BLaER1 (cell line): ENCODE measurements around the gene ZFC3H1.

Experiments
- H3K27ac ChIP-seq: shearing (Covaris generic); formaldehyde crosslinking; 2 replicates; pipeline ENCODE4 v1.8.1; 2022
- H3K27me3 ChIP-seq: shearing (Covaris generic); formaldehyde crosslinking; 2 replicates; pipeline ENCODE4 v1.8.1; 2022
- H3K36me3 ChIP-seq: shearing (Covaris generic); formaldehyde crosslinking; 2 replicates; pipeline ENCODE4 v1.8.1; 2022
- H3K4me1 ChIP-seq: shearing (Covaris generic); formaldehyde crosslinking; 2 replicates; pipeline ENCODE4 v1.8.1; 2022
- H3K4me2 ChIP-seq: shearing (Covaris generic); formaldehyde crosslinking; 2 replicates; pipeline ENCODE4 v1.8.1; 2022
- H3K4me3 ChIP-seq: shearing (Covaris generic); formaldehyde crosslinking; 2 replicates; pipeline ENCODE4 v1.8.1; 2022
- H3K9ac ChIP-seq: shearing (Covaris generic); formaldehyde crosslinking; 2 replicates; pipeline ENCODE4 v1.8.1; 2022
- H3K9me3 ChIP-seq: shearing (Covaris generic); formaldehyde crosslinking; 2 replicates; pipeline ENCODE4 v1.8.1; 2022
- H4K20me1 ChIP-seq: shearing (Covaris generic); formaldehyde crosslinking; 2 replicates; pipeline ENCODE4 v1.8.1; 2022
- Cebpa-rat ChIP-seq: shearing (Covaris generic); IDR thresholded peaks from 2 replicates; pipeline ENCODE4 v1.8.1; 2022

Gene ZFC3H1

DNA sequence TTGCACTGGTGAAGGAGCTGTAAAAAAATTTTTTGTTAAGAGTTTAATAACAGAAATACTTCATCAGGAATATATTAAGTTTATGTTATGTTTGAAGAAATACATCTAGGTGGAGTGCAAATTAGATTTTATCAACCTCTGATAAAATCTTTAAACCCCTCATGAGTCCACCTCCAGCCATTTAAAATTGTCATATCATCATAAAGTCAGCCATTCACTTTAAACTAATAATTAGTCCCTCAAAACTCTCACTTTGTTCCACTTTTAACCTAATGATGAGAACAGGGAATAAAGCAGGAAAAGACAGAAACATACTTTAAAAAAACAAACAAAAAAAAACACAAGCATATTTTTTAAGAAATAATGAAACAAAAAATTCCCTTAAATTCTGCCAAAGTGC lies 25.1 kb downstream of the ZFC3H1 start:
- Histone ChIP-seq H3K36me3 (peaks cover 91% of the 10 kb centered on the region), H3K9ac (no peak overlapping the region), H3K4me3 (no peak overlapping the region), H4K20me1 (peaks cover 47% of the 10 kb centered on the region), H3K4me1 (no peaks in the 10 kb centered on the region), H3K9me3 (no peaks in the 10 kb centered on the region), H3K27ac (no peak overlapping the region), H3K4me2 (no peak overlapping the region), H3K27me3 (no peaks in the 10 kb centered on the region)
- TF ChIP-seq Cebpa-rat: no peak

DNA sequence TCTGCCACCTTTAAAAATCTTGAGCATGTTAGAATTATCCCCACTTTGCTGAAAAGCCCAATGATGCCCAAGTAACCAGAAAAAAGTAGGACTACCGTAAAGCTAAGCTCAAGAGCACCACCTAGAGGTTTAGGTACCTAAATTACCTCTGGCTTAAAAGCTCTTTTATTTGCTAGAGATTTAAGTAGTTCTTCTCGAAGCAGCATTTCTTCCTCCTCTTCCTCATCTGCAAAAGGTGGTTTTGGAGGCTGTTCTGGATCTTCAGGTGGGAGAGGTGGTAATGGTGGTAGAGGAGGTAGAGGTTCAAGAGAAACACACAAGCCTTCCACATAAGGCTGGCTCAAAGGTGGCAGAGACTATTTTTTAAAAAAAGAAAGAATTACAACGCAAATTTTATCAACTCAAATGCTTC lies 26.9 kb downstream of the ZFC3H1 start:
- H3K4me2 ChIP-seq: no peak overlapping the region
- peaks cover 91% of the 10 kb centered on the region for H3K36me3 ChIP-seq
- no peaks in the 10 kb centered on the region for H3K27me3 ChIP-seq
- no peaks in the 10 kb centered on the region for H3K9me3 ChIP-seq
- H3K27ac ChIP-seq: no peak overlapping the region
- peaks cover 36% of the 10 kb centered on the region for H4K20me1 ChIP-seq
- no peak overlapping the region for H3K9ac ChIP-seq
- no peak for TF ChIP-seq Cebpa-rat
- H3K4me1 ChIP-seq: no peaks in the 10 kb centered on the region
- no peak overlapping the region for H3K4me3 ChIP-seq

DNA sequence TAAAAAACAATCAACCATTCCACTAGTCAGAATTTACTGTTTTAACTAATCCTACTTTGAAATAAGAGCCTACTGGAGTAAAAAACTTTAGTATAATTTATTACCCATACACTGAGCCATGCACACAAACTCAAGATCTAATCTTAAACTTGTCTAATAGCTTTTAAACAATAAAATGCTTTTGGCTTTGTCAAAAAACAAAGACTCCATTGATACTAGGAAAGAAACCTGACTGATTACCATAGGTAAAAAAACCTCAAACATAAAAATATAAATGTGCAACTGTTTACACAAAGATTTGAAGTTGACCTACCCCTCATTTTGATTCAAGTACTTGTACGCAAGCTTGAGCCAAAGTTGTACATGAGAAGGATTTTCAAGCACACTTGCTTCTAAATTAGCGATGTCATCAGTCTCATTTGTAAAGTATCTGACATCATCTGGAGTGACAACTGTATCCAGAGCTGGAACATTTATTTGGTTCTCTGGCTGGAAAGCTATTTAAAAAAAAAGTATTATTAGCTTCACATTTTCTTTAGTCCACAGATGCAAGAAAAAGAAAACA lies 36.1 kb downstream of the ZFC3H1 start:
- no peak for TF ChIP-seq Cebpa-rat
- no peak overlapping the region for H3K4me2 ChIP-seq
- no peak overlapping the region for H3K27ac ChIP-seq
- H3K9ac ChIP-seq: no peak overlapping the region
- no peak overlapping the region for H3K4me3 ChIP-seq
- H4K20me1 ChIP-seq: peaks cover 12% of the 10 kb centered on the region; the same call in 1 of the 2 replicates
- H3K4me1 ChIP-seq: peaks cover 12% of the 10 kb centered on the region
- H3K9me3 ChIP-seq: no peaks in the 10 kb centered on the region
- peaks cover 84% of the 10 kb centered on the region for H3K36me3 ChIP-seq
- no peaks in the 10 kb centered on the region for H3K27me3 ChIP-seq

DNA sequence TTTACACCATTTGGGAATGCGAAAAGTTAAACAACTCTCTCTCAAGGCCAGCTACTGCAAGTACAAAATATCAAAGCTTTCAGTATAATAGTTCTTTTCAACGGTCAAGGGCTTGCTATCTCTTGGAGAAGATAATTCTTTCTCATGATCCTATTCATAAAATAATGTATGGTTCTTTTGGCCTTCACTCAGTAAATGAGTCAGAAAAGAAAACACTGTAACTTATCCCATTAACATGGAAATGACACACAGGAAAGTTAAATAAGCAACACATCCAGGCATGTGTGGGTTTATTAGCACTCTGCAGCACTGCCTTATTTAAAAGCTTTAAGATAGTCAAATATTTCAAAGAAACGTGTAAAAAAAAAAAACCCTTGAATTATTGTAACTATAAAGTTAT lies 36.9 kb downstream of the ZFC3H1 start:
- H3K4me2 ChIP-seq: no peak overlapping the region

DNA sequence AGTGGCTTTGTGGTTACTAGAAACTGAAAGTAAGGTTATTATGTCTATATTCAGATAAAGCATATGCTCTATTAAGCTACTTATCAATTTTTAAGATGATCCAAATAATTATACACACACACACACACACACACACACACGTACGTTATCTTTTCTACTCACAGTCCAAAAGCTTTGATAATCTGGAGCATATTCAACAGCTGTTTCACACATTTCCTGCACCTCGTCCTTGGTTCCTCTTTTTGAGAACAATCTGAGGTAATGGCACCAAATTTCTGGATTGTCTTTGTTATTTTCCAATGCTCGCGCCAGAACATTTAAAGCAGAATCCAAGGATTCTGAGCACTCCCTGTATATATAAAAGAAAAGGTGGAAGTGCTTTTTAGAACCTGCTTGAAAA lies 37.5 kb downstream of the ZFC3H1 start:
- peaks cover 24% of the 10 kb centered on the region for H3K4me1 ChIP-seq
- no peaks in the 10 kb centered on the region for H3K27me3 ChIP-seq
- H3K4me2 ChIP-seq: no peak overlapping the region
- H4K20me1 ChIP-seq: peaks cover 12% of the 10 kb centered on the region; the same call in 1 of the 2 replicates
- no peaks in the 10 kb centered on the region for H3K9me3 ChIP-seq
- H3K4me3 ChIP-seq: no peak overlapping the region
- TF ChIP-seq Cebpa-rat: no peak
- no peak overlapping the region for H3K9ac ChIP-seq
- peaks cover 84% of the 10 kb centered on the region for H3K36me3 ChIP-seq
- H3K27ac ChIP-seq: no peak overlapping the region

More for the DNA sequence above, 36.9 kb downstream of the ZFC3H1 start:
- Histone ChIP-seq H3K36me3 (peaks cover 84% of the 10 kb centered on the region), H4K20me1 (peaks cover 12% of the 10 kb centered on the region; the same call in 1 of the 2 replicates), H3K27ac (no peak overlapping the region), H3K9me3 (no peaks in the 10 kb centered on the region), H3K4me1 (peaks cover 20% of the 10 kb centered on the region), H3K9ac (no peak overlapping the region), H3K27me3 (no peaks in the 10 kb centered on the region), H3K4me3 (no peak overlapping the region)
- TF ChIP-seq Cebpa-rat: no peak

DNA sequence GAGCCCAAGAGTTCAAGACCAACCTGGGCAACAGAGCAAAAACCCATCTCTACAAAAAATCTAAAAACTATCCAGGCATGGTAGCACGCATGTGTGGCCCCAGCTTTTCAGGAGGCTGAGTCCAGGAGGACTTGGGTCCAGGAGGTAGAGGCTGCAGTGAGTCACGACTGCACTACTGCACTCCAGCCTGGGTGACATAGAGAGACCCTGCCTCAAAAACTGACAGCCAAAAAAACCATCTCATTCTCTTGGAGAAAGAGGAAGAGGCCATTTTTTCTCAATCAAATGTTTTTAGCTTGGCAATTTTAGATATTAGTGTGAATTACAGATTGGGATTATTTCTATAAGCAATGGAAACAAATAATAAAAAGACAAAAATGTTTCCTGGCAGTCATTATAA lies 38.2 kb downstream of the ZFC3H1 start:
- Histone ChIP-seq H3K36me3 (peaks cover 86% of the 10 kb centered on the region), H3K27me3 (no peaks in the 10 kb centered on the region), H3K4me2 (no peak overlapping the region), H4K20me1 (peaks cover 12% of the 10 kb centered on the region; the same call in 1 of the 2 replicates), H3K4me3 (no peak overlapping the region), H3K9me3 (no peaks in the 10 kb centered on the region), H3K4me1 (peaks cover 24% of the 10 kb centered on the region), H3K9ac (no peak overlapping the region), H3K27ac (no peak overlapping the region)
- no peak for TF ChIP-seq Cebpa-rat

DNA sequence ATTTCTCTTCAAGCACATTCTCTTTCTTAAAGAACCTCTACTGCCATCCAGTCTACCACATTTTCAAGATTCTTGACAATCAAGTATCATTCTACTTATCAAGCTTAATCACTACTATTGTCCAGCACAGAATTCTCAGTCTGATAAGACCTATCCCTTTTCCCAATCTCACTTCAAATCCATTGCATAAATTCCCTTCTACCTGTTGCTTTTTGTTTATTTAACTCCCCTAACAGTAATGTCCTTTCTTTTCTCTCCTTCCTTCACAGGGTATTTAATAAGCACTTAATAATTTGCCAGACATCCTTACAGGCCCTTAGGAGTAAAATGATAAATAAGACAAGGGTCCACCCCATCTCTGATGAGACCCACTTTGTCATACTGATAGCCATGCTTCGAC lies 41.7 kb downstream of the ZFC3H1 start:
- Histone ChIP-seq H3K36me3 (peaks cover 90% of the 10 kb centered on the region), H3K9me3 (no peaks in the 10 kb centered on the region), H3K27me3 (no peaks in the 10 kb centered on the region), H4K20me1 (peaks cover 14% of the 10 kb centered on the region; the same call in 1 of the 2 replicates), H3K4me3 (no peak overlapping the region), H3K4me1 (peaks cover 24% of the 10 kb centered on the region), H3K27ac (no peak overlapping the region), H3K9ac (no peak overlapping the region), H3K4me2 (no peak overlapping the region; the same call in 1 of the 2 replicates)
- TF ChIP-seq Cebpa-rat: no peak

DNA sequence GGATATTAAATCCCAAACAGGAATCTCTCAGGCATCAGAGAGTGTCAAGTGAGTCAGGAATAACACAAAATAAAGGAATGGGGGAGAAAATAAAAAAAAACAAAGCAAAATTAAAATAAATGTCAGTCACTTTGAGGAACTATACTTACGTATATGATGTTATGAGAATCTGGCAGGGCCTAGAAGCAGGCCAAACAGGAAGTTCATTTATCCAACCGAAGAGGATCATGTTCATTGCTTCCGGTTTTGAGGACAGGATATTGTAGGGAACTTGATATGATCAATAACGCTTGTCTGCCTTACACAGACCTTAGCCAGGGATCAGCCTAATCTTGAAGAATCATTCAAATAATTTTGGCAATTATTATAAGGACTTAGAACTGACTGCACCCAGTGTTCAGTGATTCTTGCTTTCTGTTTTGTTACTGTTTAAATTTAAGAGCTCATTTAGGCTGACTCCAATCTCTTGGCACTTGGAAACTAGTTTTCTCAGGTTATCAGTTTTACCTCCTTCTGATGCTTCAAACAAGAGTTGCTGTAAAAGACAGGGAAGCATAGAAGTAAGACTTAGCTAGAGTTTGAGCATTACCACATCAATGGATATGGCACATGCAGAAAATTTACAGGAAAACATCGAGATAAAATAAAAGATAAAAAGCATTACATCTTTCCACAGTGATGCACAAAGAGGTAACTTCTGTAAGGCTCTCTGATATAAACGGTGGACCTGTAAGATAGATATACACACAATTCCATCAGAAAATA lies 53.4 kb downstream of the ZFC3H1 start:
- H3K4me2 ChIP-seq: no peak overlapping the region
- no peak overlapping the region for H3K4me3 ChIP-seq
- peaks cover 86% of the 10 kb centered on the region for H3K36me3 ChIP-seq
- H4K20me1 ChIP-seq: no peaks in the 10 kb centered on the region
- H3K9me3 ChIP-seq: no peaks in the 10 kb centered on the region
- peaks cover 6% of the 10 kb centered on the region; the same call in 1 of the 2 replicates for H3K4me1 ChIP-seq
- no peak overlapping the region for H3K27ac ChIP-seq
- H3K9ac ChIP-seq: no peak overlapping the region
- no peaks in the 10 kb centered on the region for H3K27me3 ChIP-seq
- no peak for TF ChIP-seq Cebpa-rat

DNA sequence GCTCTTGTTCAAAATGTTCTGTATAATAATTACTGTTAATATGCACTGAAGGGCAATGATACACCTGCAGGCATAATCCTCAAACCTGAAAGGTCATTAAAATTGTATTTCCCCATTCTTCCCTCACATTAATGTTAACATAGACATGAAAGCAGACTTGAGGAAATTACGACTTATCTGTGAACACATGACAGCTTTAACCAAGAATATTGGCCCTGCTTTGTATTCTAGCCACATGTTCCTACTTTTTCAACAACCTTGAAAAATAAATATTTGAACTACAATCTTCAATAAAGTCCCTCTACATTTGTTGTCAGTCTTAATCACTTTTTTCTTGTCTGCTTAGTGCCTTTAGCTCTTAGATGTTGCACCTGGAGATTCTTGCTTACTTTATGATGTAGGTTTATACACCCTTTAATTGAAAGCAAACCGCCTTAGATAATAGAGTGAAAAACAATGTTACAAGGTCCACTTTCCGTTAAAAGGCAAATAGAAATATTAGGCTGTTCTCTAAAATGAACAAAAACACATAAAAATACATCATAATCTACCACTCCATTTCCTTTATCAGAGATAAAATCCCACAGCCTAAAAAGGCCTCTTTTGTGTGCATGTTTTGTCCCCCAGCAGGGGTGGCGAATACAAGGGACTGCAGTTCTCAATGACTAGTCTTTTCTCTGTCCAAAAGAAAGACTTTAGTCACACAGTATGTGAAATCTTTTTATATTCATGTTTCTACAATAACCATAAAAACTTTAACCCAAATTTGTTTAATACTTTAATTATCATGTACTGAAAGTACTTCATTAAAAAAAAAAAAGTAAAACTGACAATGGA lies 55.9 kb downstream of the ZFC3H1 start:
- no peak for TF ChIP-seq Cebpa-rat
- Histone ChIP-seq H3K27ac (no peak overlapping the region), H3K9me3 (no peaks in the 10 kb centered on the region), H3K27me3 (no peaks in the 10 kb centered on the region), H3K4me3 (no peak overlapping the region), H3K4me2 (no peak overlapping the region), H4K20me1 (no peaks in the 10 kb centered on the region), H3K36me3 (peaks cover 63% of the 10 kb centered on the region), H3K9ac (no peak overlapping the region), H3K4me1 (peaks cover 6% of the 10 kb centered on the region; the same call in 1 of the 2 replicates)

DNA sequence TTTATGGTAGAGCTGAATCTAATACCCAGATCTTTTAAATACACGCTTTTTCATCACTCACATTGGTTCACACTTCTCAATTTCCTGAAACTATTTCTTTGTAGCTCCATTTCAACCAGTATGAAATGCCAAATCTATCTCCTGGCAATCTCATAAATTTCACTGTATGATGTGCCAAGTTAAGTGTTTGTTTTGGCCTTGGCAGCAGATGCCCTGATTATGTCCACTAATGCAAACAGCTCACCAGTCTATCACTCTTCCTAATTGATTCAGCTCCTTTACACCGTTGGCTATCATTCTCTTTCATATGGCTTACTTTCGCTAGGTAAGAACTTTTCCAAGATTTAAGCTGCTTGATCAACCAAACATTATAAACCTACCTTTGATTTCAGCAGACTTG lies 58.6 kb downstream of the ZFC3H1 start:
- no peak for TF ChIP-seq Cebpa-rat
- no peaks in the 10 kb centered on the region for H3K9me3 ChIP-seq
- H4K20me1 ChIP-seq: no peaks in the 10 kb centered on the region
- no peaks in the 10 kb centered on the region for H3K27me3 ChIP-seq
- H3K9ac ChIP-seq: no peak overlapping the region
- no peak overlapping the region for H3K4me2 ChIP-seq
- H3K4me1 ChIP-seq: peaks cover under 1% of the 10 kb centered on the region; the same call in 1 of the 2 replicates
- H3K4me3 ChIP-seq: no peak overlapping the region
- H3K27ac ChIP-seq: no peak overlapping the region
- peaks cover 37% of the 10 kb centered on the region for H3K36me3 ChIP-seq
